Skeletal muscle satellite cell (primary cell): ENCODE data around the gene CRIM1.

Source experiments
- H3K27me3 ChIP-seq: 2 replicates; pipeline ENCODE4 v1.7.0; 2013; ENCODE audit warnings: low read length; ENCODE audit not compliant: control insufficient read depth, insufficient read depth
- H3K36me3 ChIP-seq: 2 replicates; pipeline ENCODE4 v1.7.0; 2013; ENCODE audit warnings: mild to moderate bottlenecking, control low read depth, low read length; ENCODE audit not compliant: insufficient read depth
- H3K4me1 ChIP-seq: 2 replicates; pipeline ENCODE4 v1.7.0; 2013; ENCODE audit warnings: low read length; ENCODE audit not compliant: control insufficient read depth, insufficient read depth
- H3K4me2 ChIP-seq: 2 replicates; pipeline ENCODE4 v1.7.0; 2013; ENCODE audit warnings: mild to moderate bottlenecking, low read length
- H3K4me3 ChIP-seq: 2 replicates; pipeline ENCODE4 v1.7.0; 2013; ENCODE audit warnings: low read length
- H3K9ac ChIP-seq: 2 replicates; pipeline ENCODE4 v1.7.0; 2013; ENCODE audit warnings: mild to moderate bottlenecking, low read depth, low read length, moderate library complexity
- H3K9me3 ChIP-seq: replicated peaks from 2 replicates; pipeline ENCODE4 v1.7.0; 2013; ENCODE audit warnings: mild to moderate bottlenecking, control low read depth, low read length

The CRIM1 gene

DNA sequence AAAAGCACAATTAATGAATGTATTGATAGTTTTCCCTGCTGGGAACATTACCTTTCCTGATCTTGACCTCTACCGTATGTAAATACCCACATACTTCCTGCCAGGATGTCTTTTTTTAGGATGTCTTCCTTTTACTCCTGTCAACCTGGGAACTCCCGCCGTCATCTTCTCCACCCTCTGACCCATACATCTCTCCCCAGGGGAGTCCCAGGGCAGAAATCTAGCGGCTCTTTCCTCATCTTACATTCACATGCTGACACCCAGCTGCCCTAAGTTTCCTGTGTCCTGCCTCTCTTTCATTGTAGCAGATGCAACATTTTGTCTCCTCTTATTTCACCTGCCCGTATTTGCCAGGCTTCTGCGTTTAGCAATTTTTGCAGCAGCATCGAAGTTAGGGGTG, 107.8 kb downstream of the CRIM1 start:
- no peak overlapping the region for H3K4me2 ChIP-seq
- peaks cover 56% of the 10 kb centered on the region for H3K4me1 ChIP-seq
- peaks cover 82% of the 10 kb centered on the region for H3K36me3 ChIP-seq
- H3K4me3 ChIP-seq: no peak overlapping the region
- no peaks in the 10 kb centered on the region for H3K27me3 ChIP-seq
- H3K9ac ChIP-seq: no peak overlapping the region
- H3K9me3 ChIP-seq: no peaks in the 10 kb centered on the region

DNA sequence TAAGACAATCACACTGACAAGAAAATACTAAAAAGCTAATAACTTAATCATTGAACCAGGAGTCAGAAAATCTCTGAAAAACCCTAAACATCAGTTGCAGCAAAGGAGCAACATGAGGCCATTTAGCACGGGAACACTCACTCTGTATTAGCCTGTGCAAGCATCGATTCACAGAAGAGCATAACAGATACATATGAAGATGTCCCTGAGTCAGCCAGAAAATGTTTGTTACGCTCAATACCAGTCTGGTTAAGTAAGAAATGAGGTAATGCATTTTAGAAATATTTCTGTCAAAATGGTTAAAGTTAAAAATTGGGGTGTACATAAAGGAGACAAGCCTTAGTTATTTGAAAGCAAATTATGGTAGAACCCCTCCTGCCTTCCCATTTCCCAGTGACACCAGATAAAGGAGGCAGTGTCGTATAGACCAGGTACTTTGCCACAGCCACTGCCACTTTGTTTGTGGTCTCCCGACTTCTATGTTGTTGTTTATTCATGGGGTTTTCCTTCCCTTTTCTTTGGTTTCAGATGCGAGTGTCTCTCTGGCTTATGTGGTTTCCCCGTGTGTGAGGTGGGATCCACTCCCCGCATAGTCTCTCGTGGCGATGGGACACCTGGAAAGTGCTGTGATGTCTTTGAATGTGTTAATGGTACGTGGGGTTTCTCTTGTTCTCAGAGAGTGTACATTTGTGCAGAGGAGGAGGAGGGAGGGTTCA, 108.6 kb downstream of the CRIM1 start:
- H3K4me2 ChIP-seq: no peak overlapping the region
- H3K9me3 ChIP-seq: no peaks in the 10 kb centered on the region
- H3K4me1 ChIP-seq: peaks cover 64% of the 10 kb centered on the region
- peaks cover 78% of the 10 kb centered on the region for H3K36me3 ChIP-seq
- peak overlapping the region; percentile 28 for H3K9ac ChIP-seq
- H3K27me3 ChIP-seq: no peaks in the 10 kb centered on the region
- H3K4me3 ChIP-seq: no peak overlapping the region

DNA sequence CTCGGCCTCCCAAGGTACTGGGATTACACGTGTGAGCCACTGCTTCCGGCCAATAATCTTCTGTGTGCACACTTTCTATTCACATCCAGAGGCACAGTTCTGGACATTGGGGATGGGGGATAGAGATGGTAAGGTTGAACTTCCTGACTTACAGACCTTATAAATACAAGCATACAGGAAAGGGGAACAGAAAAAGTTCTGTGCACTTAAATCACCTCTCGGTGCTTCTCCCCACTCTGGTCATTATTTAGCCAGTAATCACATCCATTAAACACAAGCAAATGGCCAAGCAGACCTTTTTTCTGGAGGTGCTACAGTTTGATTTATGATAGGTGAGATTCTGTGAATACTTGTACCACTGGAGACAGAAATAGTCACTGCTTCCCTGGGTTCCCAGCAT, 110.6 kb downstream of the CRIM1 start:
- no peak overlapping the region for H3K9ac ChIP-seq
- peaks cover 85% of the 10 kb centered on the region for H3K36me3 ChIP-seq
- H3K4me2 ChIP-seq: no peak overlapping the region
- H3K4me3 ChIP-seq: no peak overlapping the region
- no peaks in the 10 kb centered on the region for H3K27me3 ChIP-seq
- peaks cover 56% of the 10 kb centered on the region for H3K4me1 ChIP-seq
- no peaks in the 10 kb centered on the region for H3K9me3 ChIP-seq

DNA sequence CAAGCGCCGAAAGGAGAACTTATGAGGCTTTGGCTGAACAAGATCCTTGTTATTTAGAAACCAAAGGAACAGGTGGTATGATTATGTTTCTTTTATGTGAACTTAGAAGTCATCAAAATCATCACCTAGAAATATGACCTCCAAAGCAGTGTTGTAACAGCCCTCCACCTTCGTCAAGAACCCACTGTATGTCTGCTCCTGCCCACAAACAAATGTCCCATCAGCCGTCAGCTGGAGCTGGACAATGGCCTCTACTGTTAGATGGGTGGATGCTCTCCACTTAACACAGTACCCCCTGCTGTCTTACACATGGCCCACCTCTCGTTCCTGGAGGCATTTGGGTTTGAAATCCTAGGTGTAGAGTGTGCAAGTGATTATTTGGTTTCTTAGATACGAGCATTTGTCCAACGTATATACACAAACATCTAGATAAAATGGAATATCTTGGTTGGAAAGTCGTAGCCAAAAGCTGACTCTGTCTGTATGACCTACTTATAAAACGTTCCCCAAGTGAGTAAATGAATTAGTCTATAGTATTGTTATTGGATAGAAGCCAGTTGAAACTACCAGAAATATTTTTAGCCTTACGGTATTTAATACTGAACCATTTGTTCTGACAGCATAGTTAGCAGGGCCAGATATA, 113.0 kb downstream of the CRIM1 start:
- Histone ChIP-seq H3K9ac (peak overlapping the region; percentile 70), H3K4me2 (peak overlapping the region; percentile 30), H3K27me3 (no peaks in the 10 kb centered on the region), H3K36me3 (peaks cover 90% of the 10 kb centered on the region), H3K4me3 (no peak overlapping the region), H3K4me1 (peaks cover 36% of the 10 kb centered on the region), H3K9me3 (peaks cover under 1% of the 10 kb centered on the region)

DNA sequence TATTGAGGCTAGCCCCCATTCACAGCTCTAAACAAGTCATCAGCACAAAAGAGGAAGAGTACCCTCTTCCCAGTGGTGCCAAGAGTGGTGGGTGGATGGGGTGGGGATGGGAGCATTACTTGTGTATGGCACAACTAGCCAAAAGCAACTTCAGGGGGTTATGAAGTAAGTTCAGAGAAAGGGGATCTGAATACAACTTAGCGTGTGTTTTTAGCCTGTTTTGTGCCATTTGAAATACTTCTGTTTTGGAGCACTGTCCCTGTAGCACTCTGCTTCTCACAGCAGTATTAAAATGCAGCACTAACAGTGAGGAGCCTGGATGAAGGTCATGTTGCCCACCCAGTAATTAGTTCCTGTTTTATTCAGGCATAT, 113.5 kb downstream of the CRIM1 start:
- peaks cover 5% of the 10 kb centered on the region for H3K9me3 ChIP-seq
- no peaks in the 10 kb centered on the region for H3K27me3 ChIP-seq
- peaks cover 31% of the 10 kb centered on the region for H3K4me1 ChIP-seq
- H3K9ac ChIP-seq: peak overlapping the region; percentile 70
- peaks cover 90% of the 10 kb centered on the region for H3K36me3 ChIP-seq
- H3K4me2 ChIP-seq: peak overlapping the region; percentile 30
- peak overlapping the region; percentile 5 for H3K4me3 ChIP-seq

DNA sequence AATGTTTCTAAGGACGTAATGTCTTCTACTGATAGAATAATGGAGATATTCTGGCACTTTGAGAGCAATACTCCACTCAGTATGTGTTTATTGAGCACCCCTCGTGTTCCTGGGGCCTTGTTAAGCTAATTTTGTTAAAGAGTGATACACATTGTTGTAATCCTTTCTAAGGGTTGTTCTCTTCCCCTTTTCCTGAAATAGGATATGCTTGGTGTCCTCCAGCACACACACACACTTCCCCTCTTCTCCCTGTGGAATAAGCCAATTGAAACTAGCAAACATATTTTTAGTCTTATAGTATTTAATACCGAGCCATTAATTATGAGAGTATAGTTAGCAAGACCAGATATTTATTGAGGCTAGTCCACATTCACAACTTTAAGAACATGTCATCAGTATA, 114.1 kb downstream of the CRIM1 start:
- no peaks in the 10 kb centered on the region for H3K27me3 ChIP-seq
- peaks cover 89% of the 10 kb centered on the region for H3K36me3 ChIP-seq
- H3K4me3 ChIP-seq: no peak overlapping the region
- H3K9me3 ChIP-seq: peaks cover 11% of the 10 kb centered on the region
- H3K4me1 ChIP-seq: peaks cover 31% of the 10 kb centered on the region
- H3K9ac ChIP-seq: peak overlapping the region; percentile 70
- peak overlapping the region; percentile 30 for H3K4me2 ChIP-seq

DNA sequence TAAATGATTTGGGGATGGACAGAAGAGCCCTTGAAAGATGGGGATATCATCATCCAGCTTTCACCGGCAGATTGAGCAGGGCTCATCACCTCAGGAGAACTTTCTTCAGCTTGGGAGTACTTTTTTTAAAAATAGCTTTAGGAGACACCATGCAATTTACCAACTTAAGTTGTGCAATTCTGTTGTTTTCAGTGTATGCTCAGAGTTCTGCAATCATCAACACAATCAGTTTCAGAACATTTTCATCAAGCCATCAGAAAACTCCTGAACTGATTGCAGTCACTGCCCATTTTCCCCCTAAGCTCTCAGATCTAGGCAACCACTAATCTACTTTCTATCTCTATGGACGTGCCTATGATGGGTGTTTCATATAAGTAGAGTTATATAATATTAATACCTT, 117.7 kb downstream of the CRIM1 start:
- H3K36me3 ChIP-seq: peaks cover 90% of the 10 kb centered on the region

DNA sequence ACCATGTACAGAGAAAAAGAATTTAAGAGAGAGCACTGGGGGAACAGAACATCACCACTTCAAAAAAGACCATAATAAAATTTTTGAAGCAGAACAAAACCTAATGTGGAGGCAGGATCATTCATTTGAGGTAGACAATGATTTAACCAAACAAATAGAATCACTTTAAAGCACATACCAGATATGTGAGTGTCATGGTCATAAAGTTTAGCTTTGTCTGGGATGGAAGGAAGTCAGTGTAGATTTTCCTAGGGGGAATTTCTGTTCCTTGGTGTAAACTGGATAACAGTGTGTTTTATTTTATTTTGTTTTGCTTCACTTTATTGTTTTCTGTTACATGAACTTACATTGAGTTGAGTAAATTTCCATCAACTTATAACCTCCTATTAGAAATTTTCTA, 120.8 kb downstream of the CRIM1 start:
- Histone ChIP-seq H3K27me3 (no peaks in the 10 kb centered on the region), H3K9ac (no peak overlapping the region), H3K4me1 (peaks cover 48% of the 10 kb centered on the region), H3K4me3 (no peak overlapping the region), H3K36me3 (peaks cover 92% of the 10 kb centered on the region), H3K4me2 (no peak overlapping the region), H3K9me3 (peaks cover 39% of the 10 kb centered on the region)

More for the DNA sequence above, 117.7 kb downstream of the CRIM1 start:
- peaks cover 39% of the 10 kb centered on the region for H3K9me3 ChIP-seq
- H3K4me3 ChIP-seq: no peak overlapping the region
- no peak overlapping the region for H3K9ac ChIP-seq
- H3K4me2 ChIP-seq: no peak overlapping the region
- peaks cover 40% of the 10 kb centered on the region for H3K4me1 ChIP-seq
- H3K27me3 ChIP-seq: no peaks in the 10 kb centered on the region

DNA sequence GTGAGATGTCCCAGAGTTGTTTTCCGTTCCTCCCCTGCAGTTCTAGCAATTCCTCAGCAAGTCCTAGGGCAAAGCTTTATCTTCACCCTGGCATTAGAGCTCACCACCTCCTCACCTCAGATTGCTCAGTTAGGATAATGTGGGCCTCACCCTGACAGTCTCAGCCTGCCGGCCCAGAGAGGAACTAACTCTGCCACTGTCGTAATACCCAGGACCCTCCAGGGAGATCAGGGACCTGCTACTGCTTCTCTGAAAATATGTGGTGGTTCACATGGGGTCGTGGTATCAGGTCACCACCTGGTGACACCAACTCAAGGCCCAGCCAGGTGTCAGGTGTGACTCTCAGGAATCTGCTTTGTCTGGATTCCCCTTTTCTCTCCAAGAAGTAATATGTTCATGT, 121.7 kb downstream of the CRIM1 start:
- Histone ChIP-seq H3K27me3 (no peaks in the 10 kb centered on the region), H3K36me3 (peaks cover 93% of the 10 kb centered on the region), H3K4me3 (peak overlapping the region; percentile 4), H3K4me2 (no peak overlapping the region), H3K4me1 (peaks cover 51% of the 10 kb centered on the region), H3K9ac (peak overlapping the region; percentile 64), H3K9me3 (peaks cover 39% of the 10 kb centered on the region)

DNA sequence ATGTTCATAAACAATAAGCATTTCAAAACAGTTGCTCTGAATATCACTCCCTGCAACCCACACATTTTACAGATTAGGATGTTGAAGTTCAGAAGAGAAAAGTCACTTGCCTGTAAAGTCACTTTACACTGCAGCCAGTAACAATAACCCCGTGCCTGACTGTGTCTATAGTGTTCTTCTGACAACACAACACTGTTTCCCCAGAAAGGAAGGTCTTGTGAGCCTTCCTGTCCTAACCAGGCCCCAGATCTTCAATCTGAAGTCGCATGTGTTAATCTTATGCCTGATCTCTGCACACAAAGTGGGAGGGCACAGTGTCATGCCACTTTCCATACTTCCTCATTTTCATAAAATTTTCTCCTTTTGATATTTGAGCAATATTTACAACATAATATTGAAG, 122.2 kb downstream of the CRIM1 start:
- no peaks in the 10 kb centered on the region for H3K27me3 ChIP-seq
- peaks cover 55% of the 10 kb centered on the region for H3K4me1 ChIP-seq
- H3K36me3 ChIP-seq: peaks cover 93% of the 10 kb centered on the region
- H3K9me3 ChIP-seq: peaks cover 39% of the 10 kb centered on the region
- H3K9ac ChIP-seq: peak overlapping the region; percentile 64
- H3K4me3 ChIP-seq: peak overlapping the region; percentile 4
- peak overlapping the region; percentile 17 for H3K4me2 ChIP-seq

DNA sequence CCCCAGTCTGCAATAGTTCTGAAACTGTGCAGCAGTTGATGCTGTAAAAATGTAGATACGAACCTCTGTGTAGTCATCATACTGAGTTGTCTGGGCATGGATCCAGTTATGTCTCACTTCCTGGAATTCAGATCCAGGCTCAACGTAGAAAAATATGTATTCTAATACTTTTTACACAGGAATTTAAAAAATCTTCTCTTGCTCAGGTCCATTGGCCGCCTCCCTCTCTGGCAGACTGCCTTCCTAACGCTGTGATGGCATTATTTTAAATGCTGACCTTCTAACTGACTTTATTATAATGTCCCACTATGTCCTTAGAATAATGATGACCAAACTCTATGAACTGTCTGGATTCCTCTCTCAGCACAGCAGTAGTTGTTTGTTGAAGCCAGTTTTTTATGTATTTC, 122.8 kb downstream of the CRIM1 start:
- Histone ChIP-seq H3K4me3 (no peak overlapping the region), H3K36me3 (peaks cover 93% of the 10 kb centered on the region), H3K27me3 (no peaks in the 10 kb centered on the region), H3K4me2 (peak overlapping the region; percentile 39), H3K9ac (peak overlapping the region; percentile 81), H3K9me3 (peaks cover 39% of the 10 kb centered on the region), H3K4me1 (peaks cover 61% of the 10 kb centered on the region)

DNA sequence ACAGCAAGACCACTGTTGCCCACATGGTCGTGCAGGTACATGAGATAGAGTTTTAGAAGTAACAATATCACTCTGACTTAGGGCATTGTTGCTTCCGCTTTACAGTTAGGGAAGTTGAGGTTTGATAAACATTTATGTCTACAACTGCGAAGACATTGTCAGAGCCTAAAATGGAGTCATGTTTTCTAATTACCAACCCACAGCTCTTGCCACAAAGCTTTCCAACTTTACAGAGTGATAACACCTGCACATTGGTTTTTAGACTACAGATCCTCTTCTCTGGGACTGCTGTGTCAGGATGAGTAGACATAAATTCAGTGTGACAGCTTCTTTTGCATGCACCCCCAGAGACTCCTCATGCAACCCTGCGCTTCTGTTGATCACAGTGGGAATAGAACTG, 123.4 kb downstream of the CRIM1 start:
- Histone ChIP-seq H3K27me3 (no peaks in the 10 kb centered on the region), H3K36me3 (peaks cover 93% of the 10 kb centered on the region), H3K4me1 (peaks cover 68% of the 10 kb centered on the region), H3K4me2 (peak overlapping the region; percentile 39), H3K4me3 (peak overlapping the region; percentile 6), H3K9ac (peak overlapping the region; percentile 81), H3K9me3 (peaks cover 34% of the 10 kb centered on the region)
